ENCODE data around the gene TMEM238.

DNA sequence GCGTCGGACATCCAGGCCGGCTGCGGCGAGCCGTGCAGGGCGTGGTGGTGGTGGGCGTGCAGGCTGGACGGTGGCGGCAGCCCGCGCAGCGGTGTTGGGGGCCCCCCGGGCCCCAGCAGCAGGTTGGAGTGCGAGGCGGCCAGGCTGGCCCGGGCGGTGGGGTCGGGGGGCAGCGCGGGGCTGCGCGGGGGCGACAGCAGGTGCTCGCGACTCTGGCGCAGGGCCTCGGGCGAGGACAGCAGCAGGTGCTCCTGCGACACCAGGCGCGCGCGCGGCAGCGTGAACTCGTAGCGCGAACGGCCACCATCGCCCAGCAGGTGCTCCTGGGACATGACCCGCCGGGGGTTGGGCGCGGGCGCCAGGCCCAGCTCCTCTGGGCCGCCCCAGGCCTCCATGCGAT lies 49.2 kb upstream of the TMEM238 start:
- no peak for TF ChIP-seq RAD21 (IDR thresholded peaks at IDR 0.05)
- TF ChIP-seq, protein P1, sequence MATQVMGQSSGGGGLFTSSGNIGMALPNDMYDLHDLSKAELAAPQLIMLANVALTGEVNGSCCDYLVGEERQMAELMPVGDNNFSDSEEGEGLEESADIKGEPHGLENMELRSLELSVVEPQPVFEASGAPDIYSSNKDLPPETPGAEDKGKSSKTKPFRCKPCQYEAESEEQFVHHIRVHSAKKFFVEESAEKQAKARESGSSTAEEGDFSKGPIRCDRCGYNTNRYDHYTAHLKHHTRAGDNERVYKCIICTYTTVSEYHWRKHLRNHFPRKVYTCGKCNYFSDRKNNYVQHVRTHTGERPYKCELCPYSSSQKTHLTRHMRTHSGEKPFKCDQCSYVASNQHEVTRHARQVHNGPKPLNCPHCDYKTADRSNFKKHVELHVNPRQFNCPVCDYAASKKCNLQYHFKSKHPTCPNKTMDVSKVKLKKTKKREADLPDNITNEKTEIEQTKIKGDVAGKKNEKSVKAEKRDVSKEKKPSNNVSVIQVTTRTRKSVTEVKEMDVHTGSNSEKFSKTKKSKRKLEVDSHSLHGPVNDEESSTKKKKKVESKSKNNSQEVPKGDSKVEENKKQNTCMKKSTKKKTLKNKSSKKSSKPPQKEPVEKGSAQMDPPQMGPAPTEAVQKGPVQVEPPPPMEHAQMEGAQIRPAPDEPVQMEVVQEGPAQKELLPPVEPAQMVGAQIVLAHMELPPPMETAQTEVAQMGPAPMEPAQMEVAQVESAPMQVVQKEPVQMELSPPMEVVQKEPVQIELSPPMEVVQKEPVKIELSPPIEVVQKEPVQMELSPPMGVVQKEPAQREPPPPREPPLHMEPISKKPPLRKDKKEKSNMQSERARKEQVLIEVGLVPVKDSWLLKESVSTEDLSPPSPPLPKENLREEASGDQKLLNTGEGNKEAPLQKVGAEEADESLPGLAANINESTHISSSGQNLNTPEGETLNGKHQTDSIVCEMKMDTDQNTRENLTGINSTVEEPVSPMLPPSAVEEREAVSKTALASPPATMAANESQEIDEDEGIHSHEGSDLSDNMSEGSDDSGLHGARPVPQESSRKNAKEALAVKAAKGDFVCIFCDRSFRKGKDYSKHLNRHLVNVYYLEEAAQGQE (IDR thresholded peaks at IDR 0.05), result no peak
- TF ChIP-seq, protein P2, sequence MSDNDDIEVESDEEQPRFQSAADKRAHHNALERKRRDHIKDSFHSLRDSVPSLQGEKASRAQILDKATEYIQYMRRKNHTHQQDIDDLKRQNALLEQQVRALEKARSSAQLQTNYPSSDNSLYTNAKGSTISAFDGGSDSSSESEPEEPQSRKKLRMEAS (IDR thresholded peaks at IDR 0.05), result no peak
- TF ChIP-seq, protein P3, sequence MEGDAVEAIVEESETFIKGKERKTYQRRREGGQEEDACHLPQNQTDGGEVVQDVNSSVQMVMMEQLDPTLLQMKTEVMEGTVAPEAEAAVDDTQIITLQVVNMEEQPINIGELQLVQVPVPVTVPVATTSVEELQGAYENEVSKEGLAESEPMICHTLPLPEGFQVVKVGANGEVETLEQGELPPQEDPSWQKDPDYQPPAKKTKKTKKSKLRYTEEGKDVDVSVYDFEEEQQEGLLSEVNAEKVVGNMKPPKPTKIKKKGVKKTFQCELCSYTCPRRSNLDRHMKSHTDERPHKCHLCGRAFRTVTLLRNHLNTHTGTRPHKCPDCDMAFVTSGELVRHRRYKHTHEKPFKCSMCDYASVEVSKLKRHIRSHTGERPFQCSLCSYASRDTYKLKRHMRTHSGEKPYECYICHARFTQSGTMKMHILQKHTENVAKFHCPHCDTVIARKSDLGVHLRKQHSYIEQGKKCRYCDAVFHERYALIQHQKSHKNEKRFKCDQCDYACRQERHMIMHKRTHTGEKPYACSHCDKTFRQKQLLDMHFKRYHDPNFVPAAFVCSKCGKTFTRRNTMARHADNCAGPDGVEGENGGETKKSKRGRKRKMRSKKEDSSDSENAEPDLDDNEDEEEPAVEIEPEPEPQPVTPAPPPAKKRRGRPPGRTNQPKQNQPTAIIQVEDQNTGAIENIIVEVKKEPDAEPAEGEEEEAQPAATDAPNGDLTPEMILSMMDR (IDR thresholded peaks at IDR 0.05; ENCODE audit: low read depth, low read length, missing input control), result no peak
